HFF-Myc (cell line): ENCODE results near the gene ARRB1.

Experiments used
- DNase-seq: peaks from one replicate; pipeline ENCODE4 v3.0.0-alpha.2; 2011; ENCODE audit warnings: low read depth; ENCODE audit errors: extremely low read depth
- H3K4me3 ChIP-seq: replicated peaks from 2 replicates; pipeline ENCODE4 v1.5.1; 2011; ENCODE audit warnings: low read depth, mild to moderate bottlenecking, control low read depth, low read length
- CTCF ChIP-seq: IDR thresholded peaks from 2 replicates; pipeline ENCODE4 v1.5.1; 2012; ENCODE audit warnings: mild to moderate bottlenecking, low read depth, low read length, control low read depth; ENCODE audit errors: missing control alignments

ARRB1 gene

GRCh38 chr11:75320643-75321042 is 30.8 kb downstream of the ARRB1 start:
- DNase-seq, result no peak
- TF ChIP-seq CTCF, result no peak
- H3K4me3 ChIP-seq, result no peak overlapping the region

- DNase-seq, result no peak
Observed at GRCh38 chr11:75320046-75320618, 31.3 kb downstream of the ARRB1 start.

GRCh38 chr11:75319035-75319877 is 32.2 kb downstream of the ARRB1 start:
- H3K4me3 ChIP-seq, result no peak overlapping the region
- TF ChIP-seq CTCF, result no peak
- DNase-seq, result no peak

More at GRCh38 chr11:75320046-75320618, 31.3 kb downstream of the ARRB1 start:
- H3K4me3 ChIP-seq, result no peak overlapping the region
- no peak for TF ChIP-seq CTCF

GRCh38 chr11:75317446-75318122 is 33.9 kb downstream of the ARRB1 start:
- no peak for TF ChIP-seq CTCF
- DNase-seq, result no peak
- H3K4me3 ChIP-seq, result no peak overlapping the region

GRCh38 chr11:75315439-75315805 is 36.0 kb downstream of the ARRB1 start:
- TF ChIP-seq CTCF, result no peak
- no peak overlapping the region for H3K4me3 ChIP-seq
- no peak for DNase-seq

GRCh38 chr11:75314771-75315438 is 36.6 kb downstream of the ARRB1 start:
- no peak for DNase-seq
- H3K4me3 ChIP-seq, result no peak overlapping the region
- TF ChIP-seq CTCF, result no peak
